Transverse colon (tissue), 4 donors: ENCODE measurements around the gene GALNT17. TPM values are rescaled to one million over a fixed set of nuclear protein-coding genes. Genes with fewer than 3 reads are reported as not detected.

Experiments
- DNase-seq: peaks from one replicate; pipeline ENCODE4 v3.0.0-alpha.2; 2019
- H3K27ac ChIP-seq, 4 donors: fragments of 200-600 bp; sonication (generic); 2 replicates each; pipeline ENCODE4 v1.5.1; 2016 to 2018; ENCODE audit warnings: inconsistent platforms in 4 of 4
- H3K27me3 ChIP-seq: fragments of 200-600 bp; sonication (generic); 2 replicates; pipeline ENCODE4 v1.5.1; 2017; ENCODE audit warnings: inconsistent platforms
- H3K36me3 ChIP-seq, 4 donors: fragments of 200-600 bp; sonication (generic); 2 replicates each; pipeline ENCODE4 v1.5.1; 2017 to 2019; ENCODE audit warnings: inconsistent platforms in 4 of 4
- H3K4me1 ChIP-seq, 4 donors: fragments of 200-600 bp; sonication (generic); 2 replicates each; pipeline ENCODE4 v1.5.1; 2017 to 2020; ENCODE audit warnings: inconsistent platforms in 4 of 4
- H3K4me3 ChIP-seq, 4 donors: fragments of 200-600 bp; sonication (generic); 1 replicate in 1 of 4; 2 replicates in 3 of 4; pipeline versions ENCODE4 v1.5.1 to v1.6.1; 2017 to 2019; ENCODE audit warnings: inconsistent platforms in 4 of 4
- H3K9me3 ChIP-seq, 2 donors: fragments of 200-600 bp; sonication (generic); 2 replicates each; pipeline ENCODE4 v1.5.1; 2017 to 2019; ENCODE audit warnings: inconsistent platforms in 2 of 2
- EP300 ChIP-seq: sonication (generic); formaldehyde crosslinking; IDR thresholded peaks from one replicate; pipeline ENCODE4 v1.6.1; 2017; ENCODE audit warnings: antibody characterized with exemption, low read depth
- POLR2A ChIP-seq: fragments of 450-650 bp; IDR thresholded peaks from one replicate; pipeline ENCODE4 v1.6.1; 2016; ENCODE audit warnings: antibody characterized with exemption, mild to moderate bottlenecking, moderate library complexity
- POLR2AphosphoS5 ChIP-seq, 3 donors: sonication (generic); formaldehyde crosslinking; IDR thresholded peaks; one replicate each; pipeline ENCODE4 v1.6.1; 2016; ENCODE audit warnings: antibody characterized with exemption in 3 of 3
- WGBS, 2 donors: methylation state at CpG; one replicate each; pipeline ENCODE4 v1.1.5; 2018; ENCODE audit warnings: low coverage in 1 of 2; 5-methylcytosine and 5-hydroxymethylcytosine counted together
- in situ Hi-C, 4 donors: fragments of 200-750 bp; cut with MboI; loops; one replicate each; pipeline versions ENCODE4 v1.15.0 to v1.15.1; 2017; ENCODE audit warnings: low sequenced_read_pairs in 3 of 4, low pct_ligation_motif_present in 1 of 4, low pct_unique_long_range_greater_than_20kb in 1 of 4
- intact Hi-C: fragments of 100-400 bp; cut with DNase I; formaldehyde crosslinking; loops from one replicate; pipeline ENCODE4 v1.15.1; 2023; ENCODE audit warnings: low total_unique reads
- total RNA-seq, 4 donors: library from RNA; depleted of rRNA; stranded (reverse); fragments of >200 nt; gene quantifications; one replicate each; pipeline ENCODE4 v1.1.0, GENCODE V29; 2016
- TF ChIP-seq, protein P1 (sequence below), 5 experiments: fragments of 200-600 bp in 3 of 5; fragments of 450-650 bp in 2 of 5; sonication (generic) in 3 of 5; IDR thresholded peaks; 1 replicate in 2 of 5; 2 replicates in 3 of 5; pipeline ENCODE4 v1.5.1; 2016 to 2017; ENCODE audit warnings: antibody characterized with exemption in 5 of 5, inconsistent platforms in 3 of 5, mild to moderate bottlenecking in 2 of 5, moderate library complexity in 1 of 5

Gene GALNT17
- total RNA-seq, 4 donors from 2014 or later = 2.6 to 6.6 (median 5.7) TPM

- Histone ChIP-seq H3K9me3 (peaks cover 0 to 5% of the 10 kb centered on the region in 2 donors), H3K36me3 (no peaks in the 10 kb centered on the region), H3K4me3 (no peak overlapping the region), H3K27me3 (no peaks in the 10 kb centered on the region), H3K27ac (no peak overlapping the region), H3K4me1 (no peaks in the 10 kb centered on the region)
- no peak for DNase-seq
- intact Hi-C loops (no loop called here), in situ Hi-C loops (no loop called here)
- WGBS, 2 donors = 88% methylated on average over 1 of the region's 1 CpG
- TF ChIP-seq, protein P1, sequence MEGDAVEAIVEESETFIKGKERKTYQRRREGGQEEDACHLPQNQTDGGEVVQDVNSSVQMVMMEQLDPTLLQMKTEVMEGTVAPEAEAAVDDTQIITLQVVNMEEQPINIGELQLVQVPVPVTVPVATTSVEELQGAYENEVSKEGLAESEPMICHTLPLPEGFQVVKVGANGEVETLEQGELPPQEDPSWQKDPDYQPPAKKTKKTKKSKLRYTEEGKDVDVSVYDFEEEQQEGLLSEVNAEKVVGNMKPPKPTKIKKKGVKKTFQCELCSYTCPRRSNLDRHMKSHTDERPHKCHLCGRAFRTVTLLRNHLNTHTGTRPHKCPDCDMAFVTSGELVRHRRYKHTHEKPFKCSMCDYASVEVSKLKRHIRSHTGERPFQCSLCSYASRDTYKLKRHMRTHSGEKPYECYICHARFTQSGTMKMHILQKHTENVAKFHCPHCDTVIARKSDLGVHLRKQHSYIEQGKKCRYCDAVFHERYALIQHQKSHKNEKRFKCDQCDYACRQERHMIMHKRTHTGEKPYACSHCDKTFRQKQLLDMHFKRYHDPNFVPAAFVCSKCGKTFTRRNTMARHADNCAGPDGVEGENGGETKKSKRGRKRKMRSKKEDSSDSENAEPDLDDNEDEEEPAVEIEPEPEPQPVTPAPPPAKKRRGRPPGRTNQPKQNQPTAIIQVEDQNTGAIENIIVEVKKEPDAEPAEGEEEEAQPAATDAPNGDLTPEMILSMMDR (IDR thresholded peaks at IDR 0.05) = no peak
- TF ChIP-seq POLR2AphosphoS5 (IDR thresholded peaks at IDR 0.05) (no peak), POLR2A (no peak), EP300 (no peak)
Observed at GRCh38 chr7:71668572-71668971, 536.6 kb downstream of the GALNT17 start.

GRCh38 chr7:71679480-71679879 is 547.5 kb downstream of the GALNT17 start:
- Histone ChIP-seq H3K4me3 (no peak overlapping the region), H3K36me3 (no peaks in the 10 kb centered on the region), H3K9me3 (no peaks in the 10 kb centered on the region), H3K27me3 (no peaks in the 10 kb centered on the region), H3K4me1 (no peaks in the 10 kb centered on the region), H3K27ac (no peak overlapping the region)
- in situ Hi-C loops = no loop called here
- TF ChIP-seq POLR2AphosphoS5 (IDR thresholded peaks at IDR 0.05) (no peak), POLR2A (no peak), EP300 (no peak)
- TF ChIP-seq, protein P1 (IDR thresholded peaks at IDR 0.05) = no peak
- DNase-seq = no peak
- intact Hi-C loops = no loop called here
- WGBS, 2 donors = 65% methylated on average over 8 of the region's 8 CpGs; no CpG with 5 or more reads in 1 of the 2 donors

GRCh38 chr7:71682181-71682580 is 550.2 kb downstream of the GALNT17 start:
- DNase-seq = no peak
- TF ChIP-seq EP300 (no peak), POLR2A (no peak), POLR2AphosphoS5 (IDR thresholded peaks at IDR 0.05) (no peak)
- TF ChIP-seq, protein P1 (IDR thresholded peaks at IDR 0.05) = no peak
- Histone ChIP-seq H3K4me1 (no peaks in the 10 kb centered on the region), H3K9me3 (no peaks in the 10 kb centered on the region), H3K36me3 (no peaks in the 10 kb centered on the region), H3K27me3 (no peaks in the 10 kb centered on the region), H3K27ac (no peak overlapping the region), H3K4me3 (no peak overlapping the region)
- in situ Hi-C loops (no loop called here), intact Hi-C loops (no loop called here)
- 70% methylated on average over 5 of the region's 5 CpGs; no CpG with 5 or more reads in 1 of the 2 donors for WGBS, 2 donors

DNA sequence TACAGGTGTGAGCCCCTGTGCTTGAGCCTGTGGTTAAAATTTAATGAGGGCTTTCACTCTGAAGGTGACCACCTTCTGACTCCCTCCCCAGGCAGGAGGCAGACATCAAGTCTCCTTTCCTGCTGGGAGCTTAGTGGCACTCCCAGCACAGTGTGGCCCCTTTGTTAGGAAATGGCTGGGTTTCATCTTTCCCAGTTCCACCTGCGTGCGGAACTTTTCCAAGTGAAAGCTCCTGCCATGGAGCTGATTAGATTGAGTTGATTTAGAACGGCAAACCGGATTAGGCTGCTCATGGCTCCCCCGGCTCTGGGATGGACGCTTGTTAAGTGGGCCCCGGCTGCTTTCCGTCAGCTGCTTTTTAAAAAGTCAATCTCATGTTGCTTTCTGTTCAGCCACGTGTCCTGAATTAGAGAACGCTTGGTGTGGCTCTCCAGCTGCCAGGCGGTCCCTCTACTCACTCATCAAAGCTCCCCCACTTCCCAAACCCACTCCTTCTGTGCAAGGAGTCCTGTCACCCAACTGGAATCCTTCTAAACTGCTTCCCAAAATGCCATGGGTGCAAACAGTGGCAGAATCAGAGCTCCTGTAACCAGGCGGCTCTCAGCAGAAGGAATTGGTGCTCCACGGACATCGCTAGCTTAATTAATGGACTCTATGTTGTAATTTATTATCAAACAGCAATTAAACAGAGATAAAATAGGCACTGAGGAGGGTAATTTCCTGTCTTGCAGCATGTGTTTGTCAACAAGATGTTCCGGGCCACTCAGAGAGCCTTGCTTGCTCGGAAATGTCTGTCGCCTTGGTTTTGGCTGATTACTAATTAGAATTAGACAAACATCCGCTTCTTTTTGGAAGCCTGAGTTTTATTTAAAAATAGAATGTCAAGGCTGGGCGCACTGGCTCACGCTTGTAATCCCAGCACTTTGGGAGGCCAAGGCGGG is 551.2 kb downstream of the GALNT17 start:
- Histone ChIP-seq H3K4me1 (no peaks in the 10 kb centered on the region), H3K27me3 (no peaks in the 10 kb centered on the region), H3K36me3 (no peaks in the 10 kb centered on the region), H3K27ac (no peak overlapping the region), H3K4me3 (no peak overlapping the region), H3K9me3 (no peaks in the 10 kb centered on the region)
- in situ Hi-C loops = no loop called here
- TF ChIP-seq EP300 (no peak), POLR2A (no peak), POLR2AphosphoS5 (IDR thresholded peaks at IDR 0.05) (no peak)
- TF ChIP-seq, protein P1 (IDR thresholded peaks at IDR 0.05) = no peak
- DNase-seq = no peak
- intact Hi-C loops = no loop called here
- 49 to 87% methylated on average over 3 to 21 of the region's 21 CpGs for WGBS, 2 donors
